K562 (cell line): Measurements from ENCODE around the gene NANS. TPM values are rescaled to one million over a fixed set of nuclear protein-coding genes. Genes with fewer than 3 reads are reported as not detected.

Experiments used
- CBFB ChIP-seq: sonication (generic); formaldehyde crosslinking; IDR thresholded peaks from 2 replicates; pipeline ENCODE4 v1.4.0; 2020; ENCODE audit warnings: mild to moderate bottlenecking, missing genetic modification reagents
- CHD4 ChIP-seq: fragments of 200-600 bp; sonication (generic); IDR thresholded peaks from 3 replicates; pipeline ENCODE4 v1.6.1; 2012; ENCODE audit warnings: low read depth, mild to moderate bottlenecking, mixed read lengths, low read length, inconsistent platforms; ENCODE audit not compliant: insufficient read depth, insufficient replicate concordance, poor library complexity, severe bottlenecking
- CREB5 ChIP-seq: fragments of 250-450 bp; sonication (Bioruptor Pico); IDR thresholded peaks from 2 replicates; pipeline ENCODE4 v1.5.0; 2020; ENCODE audit warnings: mild to moderate bottlenecking
- CREBBP ChIP-seq: IDR thresholded peaks from one replicate; pipeline ENCODE4 v1.6.1; 2012; ENCODE audit warnings: low read depth, mild to moderate bottlenecking, control low read depth, inconsistent platforms, low read length
- ELF4 ChIP-seq: fragments of 450-650 bp; formaldehyde crosslinking; IDR thresholded peaks from 2 replicates; pipeline ENCODE4 v1.4.0; 2022; ENCODE audit warnings: missing genetic modification characterization
- NCOA6 ChIP-seq: fragments of 450-650 bp; IDR thresholded peaks from 2 replicates; pipeline ENCODE4 v1.6.1; 2017; ENCODE audit warnings: mild to moderate bottlenecking
- PATZ1 ChIP-seq: fragments of 250-450 bp; sonication (Bioruptor Pico); IDR thresholded peaks from 2 replicates; pipeline ENCODE4 v1.5.0; 2020; ENCODE audit warnings: mild to moderate bottlenecking, borderline replicate concordance
- TBP ChIP-seq: optimal IDR thresholded peaks from 2 replicates; pipeline ENCODE3; 2011; ENCODE audit warnings: low read depth, low read length, improper control_type of control experiment
- ZNF197 ChIP-seq: fragments of 200-800 bp; sonication (Bioruptor generic); IDR thresholded peaks from 2 replicates; pipeline ENCODE4 v1.6.1; 2016; ENCODE audit warnings: low read depth, missing genetic modification characterization, missing compliant biosample characterization
- ZNF324 ChIP-seq: fragments of 250-450 bp; sonication (Bioruptor Pico); IDR thresholded peaks from 2 replicates; pipeline ENCODE4 v1.4.0; 2020; ENCODE audit warnings: mild to moderate bottlenecking
- ZNF436 ChIP-seq: fragments of 250-450, 450-650 bp; sonication (Bioruptor Pico); formaldehyde crosslinking; IDR thresholded peaks from 2 replicates; pipeline ENCODE4 v1.7.0; 2020; ENCODE audit warnings: mild to moderate bottlenecking
- ZNF668 ChIP-seq: fragments of 250-450 bp; sonication (Bioruptor Pico); IDR thresholded peaks from 2 replicates; pipeline ENCODE4 v1.8.0; 2022; ENCODE audit warnings: mild to moderate bottlenecking, inconsistent platforms
- ZNF785 ChIP-seq: fragments of 250-450 bp; sonication (Bioruptor Pico); IDR thresholded peaks from 2 replicates; pipeline ENCODE4 v1.4.0; 2020; ENCODE audit warnings: mild to moderate bottlenecking
- polyA plus RNA-seq, 8 experiments: library from polyadenylated mRNA; depleted of rRNA in 4 of 8; stranded (reverse) in 5 of 8; unstranded in 3 of 8; fragments of >200 nt; fragmentation: Nextera tagmentation in 2 of 8; fragmentation: Illumina TruSeq in 1 of 8; extraction: Ambion mirVana in 2 of 8; extraction: Trizol in 1 of 8; gene quantifications; 2 replicates each; pipeline versions ENCODE4 v1.2.1 to v1.2.3, GENCODE V29; 2011 to 2014; ENCODE audit warnings: inconsistent platforms in 1 of 8, missing spikeins in 1 of 8
- total RNA-seq, 7 experiments: library from RNA; depleted of rRNA in 6 of 7; stranded (reverse); fragments of >200 nt in 6 of 7; fragmentation: Illumina TruSeq in 2 of 7; extraction: Trizol in 2 of 7; gene quantifications; 2 replicates each; pipeline versions ENCODE4 v1.2.1 to v1.2.3, GENCODE V29; 2011 to 2021; ENCODE audit warnings: low replicate concordance in 1 of 7
- TF ChIP-seq, protein P1 (sequence below): sonication (generic); formaldehyde crosslinking; IDR thresholded peaks from 2 replicates; pipeline ENCODE4 v1.8.0; 2023; ENCODE audit warnings: missing genetic modification reagents, mild to moderate bottlenecking, borderline replicate concordance
- TF ChIP-seq, protein P2 (sequence below): IDR thresholded peaks from 2 replicates; pipeline ENCODE4 v1.6.1; 2012; ENCODE audit warnings: low read depth, low read length, improper control_type of control experiment, borderline replicate concordance

The NANS gene
- total and polyA plus RNA-seq, 9 of the 15 experiments (the other 6 are each of a cell fraction or from before 2014, with no cell fraction given): 37.1 to 181 (median 137) TPM

GRCh38 chr9:98118640-98119601 lies 62.4 kb downstream of the NANS start, which contains the start of gene TRIM14 (continued):
- TF ChIP-seq PATZ1 (CRISPR knock-in tag): no peak
- no peak for TF ChIP-seq ZNF436
- no peak for TF ChIP-seq ZNF324 (CRISPR knock-in tag)
- TF ChIP-seq, protein P1, sequence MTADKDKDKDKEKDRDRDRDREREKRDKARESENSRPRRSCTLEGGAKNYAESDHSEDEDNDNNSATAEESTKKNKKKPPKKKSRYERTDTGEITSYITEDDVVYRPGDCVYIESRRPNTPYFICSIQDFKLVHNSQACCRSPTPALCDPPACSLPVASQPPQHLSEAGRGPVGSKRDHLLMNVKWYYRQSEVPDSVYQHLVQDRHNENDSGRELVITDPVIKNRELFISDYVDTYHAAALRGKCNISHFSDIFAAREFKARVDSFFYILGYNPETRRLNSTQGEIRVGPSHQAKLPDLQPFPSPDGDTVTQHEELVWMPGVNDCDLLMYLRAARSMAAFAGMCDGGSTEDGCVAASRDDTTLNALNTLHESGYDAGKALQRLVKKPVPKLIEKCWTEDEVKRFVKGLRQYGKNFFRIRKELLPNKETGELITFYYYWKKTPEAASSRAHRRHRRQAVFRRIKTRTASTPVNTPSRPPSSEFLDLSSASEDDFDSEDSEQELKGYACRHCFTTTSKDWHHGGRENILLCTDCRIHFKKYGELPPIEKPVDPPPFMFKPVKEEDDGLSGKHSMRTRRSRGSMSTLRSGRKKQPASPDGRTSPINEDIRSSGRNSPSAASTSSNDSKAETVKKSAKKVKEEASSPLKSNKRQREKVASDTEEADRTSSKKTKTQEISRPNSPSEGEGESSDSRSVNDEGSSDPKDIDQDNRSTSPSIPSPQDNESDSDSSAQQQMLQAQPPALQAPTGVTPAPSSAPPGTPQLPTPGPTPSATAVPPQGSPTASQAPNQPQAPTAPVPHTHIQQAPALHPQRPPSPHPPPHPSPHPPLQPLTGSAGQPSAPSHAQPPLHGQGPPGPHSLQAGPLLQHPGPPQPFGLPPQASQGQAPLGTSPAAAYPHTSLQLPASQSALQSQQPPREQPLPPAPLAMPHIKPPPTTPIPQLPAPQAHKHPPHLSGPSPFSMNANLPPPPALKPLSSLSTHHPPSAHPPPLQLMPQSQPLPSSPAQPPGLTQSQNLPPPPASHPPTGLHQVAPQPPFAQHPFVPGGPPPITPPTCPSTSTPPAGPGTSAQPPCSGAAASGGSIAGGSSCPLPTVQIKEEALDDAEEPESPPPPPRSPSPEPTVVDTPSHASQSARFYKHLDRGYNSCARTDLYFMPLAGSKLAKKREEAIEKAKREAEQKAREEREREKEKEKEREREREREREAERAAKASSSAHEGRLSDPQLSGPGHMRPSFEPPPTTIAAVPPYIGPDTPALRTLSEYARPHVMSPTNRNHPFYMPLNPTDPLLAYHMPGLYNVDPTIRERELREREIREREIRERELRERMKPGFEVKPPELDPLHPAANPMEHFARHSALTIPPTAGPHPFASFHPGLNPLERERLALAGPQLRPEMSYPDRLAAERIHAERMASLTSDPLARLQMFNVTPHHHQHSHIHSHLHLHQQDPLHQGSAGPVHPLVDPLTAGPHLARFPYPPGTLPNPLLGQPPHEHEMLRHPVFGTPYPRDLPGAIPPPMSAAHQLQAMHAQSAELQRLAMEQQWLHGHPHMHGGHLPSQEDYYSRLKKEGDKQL (CRISPR knock-in tag): no peak
- no peak for TF ChIP-seq ZNF785 (CRISPR knock-in tag)
- TF ChIP-seq, protein P2, sequence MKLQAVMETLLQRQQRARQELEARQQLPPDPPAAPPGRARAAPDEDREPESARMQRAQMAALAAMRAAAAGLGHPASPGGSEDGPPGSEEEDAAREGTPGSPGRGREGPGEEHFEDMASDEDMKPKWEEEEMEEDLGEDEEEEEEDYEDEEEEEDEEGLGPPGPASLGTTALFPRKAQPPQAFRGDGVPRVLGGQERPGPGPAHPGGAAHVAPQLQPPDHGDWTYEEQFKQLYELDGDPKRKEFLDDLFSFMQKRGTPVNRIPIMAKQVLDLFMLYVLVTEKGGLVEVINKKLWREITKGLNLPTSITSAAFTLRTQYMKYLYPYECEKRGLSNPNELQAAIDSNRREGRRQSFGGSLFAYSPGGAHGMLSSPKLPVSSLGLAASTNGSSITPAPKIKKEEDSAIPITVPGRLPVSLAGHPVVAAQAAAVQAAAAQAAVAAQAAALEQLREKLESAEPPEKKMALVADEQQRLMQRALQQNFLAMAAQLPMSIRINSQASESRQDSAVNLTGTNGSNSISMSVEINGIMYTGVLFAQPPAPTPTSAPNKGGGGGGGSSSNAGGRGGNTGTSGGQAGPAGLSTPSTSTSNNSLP: no peak
- TF ChIP-seq ELF4 (CRISPR knock-in tag): no peak
- peak; percentile 13 for TF ChIP-seq TBP
- TF ChIP-seq ZNF668: no peak
- TF ChIP-seq ZNF197 (CRISPR knock-in tag): no peak
- no peak for TF ChIP-seq CREB5 (CRISPR knock-in tag)
- TF ChIP-seq NCOA6: no peak
- no peak for TF ChIP-seq CHD4
- TF ChIP-seq CBFB: 0 out of 2 replicates have a peak, but pooled peaks have one; percentile 60
- TF ChIP-seq CREBBP: no peak
